Lung (tissue), 12 donors: Measurements from ENCODE around the gene PTPN5. TPM values are rescaled to one million over a fixed set of nuclear protein-coding genes. Genes with fewer than 3 reads are reported as not detected.

Experiments
- ATAC-seq: fragments of 200-7000 bp; cut with Tn5 transposase; one replicate; pipeline ENCODE4 v1.9.1; 2020; ENCODE audit warnings: moderate number of reproducible peaks; ENCODE audit not compliant: insufficient read depth, low FRiP score
- DNase-seq, 3 donors: peaks; one replicate each; pipeline ENCODE4 v3.0.0-alpha.2; 2013 to 2017
- H3K27ac ChIP-seq, 2 donors: one replicate each; pipeline ENCODE4 v1.5.1; 2013; ENCODE audit warnings: mild to moderate bottlenecking in 2 of 2, moderate library complexity in 2 of 2, control low read depth in 1 of 2, inconsistent platforms in 1 of 2, low read depth in 1 of 2, low read length in 1 of 2
- H3K27me3 ChIP-seq, 3 donors: one replicate each; pipeline ENCODE4 v1.5.1; 2013; ENCODE audit warnings: low read length in 2 of 3; ENCODE audit not compliant: control insufficient read depth in 3 of 3, insufficient read depth in 3 of 3
- H3K36me3 ChIP-seq, 4 donors: one replicate each; pipeline ENCODE4 v1.5.1; 2013; ENCODE audit warnings: low read length in 4 of 4, mild to moderate bottlenecking in 1 of 4, moderate library complexity in 1 of 4; ENCODE audit not compliant: control insufficient read depth in 4 of 4, insufficient read depth in 4 of 4
- H3K4me1 ChIP-seq, 5 donors: one replicate each; pipeline ENCODE4 v1.5.1; 2013; ENCODE audit warnings: low read length in 5 of 5, mild to moderate bottlenecking in 2 of 5, moderate library complexity in 1 of 5; ENCODE audit not compliant: control insufficient read depth in 5 of 5, insufficient read depth in 5 of 5
- H3K4me3 ChIP-seq: one replicate; pipeline ENCODE4 v1.5.1; 2013; ENCODE audit warnings: mild to moderate bottlenecking, control low read depth, moderate library complexity
- H3K9ac ChIP-seq, 2 donors: one replicate each; pipeline ENCODE4 v1.5.1; 2013; ENCODE audit warnings: low read length in 2 of 2, control low read depth in 1 of 2; ENCODE audit not compliant: insufficient read depth in 1 of 2
- H3K9me3 ChIP-seq, 4 donors: one replicate each; pipeline ENCODE4 v1.5.1; 2013; ENCODE audit warnings: low read length in 3 of 4, mild to moderate bottlenecking in 1 of 4, moderate library complexity in 1 of 4; ENCODE audit not compliant: control insufficient read depth in 4 of 4, insufficient read depth in 3 of 4
- WGBS, 2 donors: extraction: QIAGEN DNeasy Blood & Tissue Kit; methylation state at CpG; one replicate each; pipeline ENCODE4 v1.1.7; 2013; 5-methylcytosine and 5-hydroxymethylcytosine counted together
- polyA plus RNA-seq, 2 donors: library from polyadenylated mRNA; stranded (reverse); fragments of 200-250 nt; gene quantifications; one replicate each; pipeline ENCODE4 v1.2.1, GENCODE V29; 2013
- total RNA-seq, 2 donors: library from RNA; depleted of rRNA in 1 of 2; stranded (reverse); fragments of >200 nt in 1 of 2; gene quantifications; one replicate each; pipeline ENCODE4 v1.2.1, GENCODE V29; 2014 to 2021
- TF ChIP-seq, protein P1 (sequence below): IDR thresholded peaks from 2 replicates; pipeline ENCODE4 v1.5.1; 2012; ENCODE audit warnings: mild to moderate bottlenecking; ENCODE audit errors: control extremely low read depth, extremely low read depth
- donor health status: control.
- donor health status: control.
- donor health status: Bipolar disorder and iron deficiency.
- donor health status: healthy.
- donor health status: DM: yes; HTN: yes; CAD: no.

PTPN5 gene
- total and polyA plus RNA-seq, 4 donors, result 0.02 to 0.15 TPM; not detected in 2

DNA sequence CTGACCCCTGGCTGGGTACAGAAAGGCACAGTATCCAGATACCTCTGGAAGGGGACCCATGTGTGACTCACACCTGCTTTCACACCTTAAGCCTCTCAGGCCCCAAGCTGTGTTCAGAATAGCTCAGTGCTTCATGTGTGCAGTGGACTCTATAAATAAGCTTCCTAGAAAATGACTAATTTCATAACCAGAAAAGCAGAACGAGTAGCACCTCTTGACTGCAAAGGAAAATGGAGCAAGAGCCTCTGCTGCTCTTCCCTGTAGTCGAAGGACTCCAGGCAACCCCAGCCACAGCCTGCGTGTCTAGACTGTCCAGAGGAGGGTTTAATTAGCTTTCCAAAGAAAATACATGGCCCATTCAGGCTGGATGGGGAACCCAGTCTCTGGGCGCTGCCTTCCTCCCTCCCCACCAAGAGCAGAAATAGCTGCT lies 23.1 kb downstream of the PTPN5 start:
- Histone ChIP-seq H3K4me1 (no peaks in the 10 kb centered on the region), H3K27ac (no peak overlapping the region), H3K36me3 (no peaks in the 10 kb centered on the region), H3K9me3 (peaks cover 0 to 2% (median 0%) of the 10 kb centered on the region in 4 donors), H3K27me3 (peaks cover 0 to 1% (median 0%) of the 10 kb centered on the region in 3 donors), H3K4me3 (no peak overlapping the region), H3K9ac (no peak overlapping the region)
- DNase-seq, result no peak
- TF ChIP-seq, protein P1, sequence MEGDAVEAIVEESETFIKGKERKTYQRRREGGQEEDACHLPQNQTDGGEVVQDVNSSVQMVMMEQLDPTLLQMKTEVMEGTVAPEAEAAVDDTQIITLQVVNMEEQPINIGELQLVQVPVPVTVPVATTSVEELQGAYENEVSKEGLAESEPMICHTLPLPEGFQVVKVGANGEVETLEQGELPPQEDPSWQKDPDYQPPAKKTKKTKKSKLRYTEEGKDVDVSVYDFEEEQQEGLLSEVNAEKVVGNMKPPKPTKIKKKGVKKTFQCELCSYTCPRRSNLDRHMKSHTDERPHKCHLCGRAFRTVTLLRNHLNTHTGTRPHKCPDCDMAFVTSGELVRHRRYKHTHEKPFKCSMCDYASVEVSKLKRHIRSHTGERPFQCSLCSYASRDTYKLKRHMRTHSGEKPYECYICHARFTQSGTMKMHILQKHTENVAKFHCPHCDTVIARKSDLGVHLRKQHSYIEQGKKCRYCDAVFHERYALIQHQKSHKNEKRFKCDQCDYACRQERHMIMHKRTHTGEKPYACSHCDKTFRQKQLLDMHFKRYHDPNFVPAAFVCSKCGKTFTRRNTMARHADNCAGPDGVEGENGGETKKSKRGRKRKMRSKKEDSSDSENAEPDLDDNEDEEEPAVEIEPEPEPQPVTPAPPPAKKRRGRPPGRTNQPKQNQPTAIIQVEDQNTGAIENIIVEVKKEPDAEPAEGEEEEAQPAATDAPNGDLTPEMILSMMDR, result no peak
- 51 to 57% methylated on average over 4 of the region's 4 CpGs for WGBS, 2 donors
- no peak for ATAC-seq

DNA sequence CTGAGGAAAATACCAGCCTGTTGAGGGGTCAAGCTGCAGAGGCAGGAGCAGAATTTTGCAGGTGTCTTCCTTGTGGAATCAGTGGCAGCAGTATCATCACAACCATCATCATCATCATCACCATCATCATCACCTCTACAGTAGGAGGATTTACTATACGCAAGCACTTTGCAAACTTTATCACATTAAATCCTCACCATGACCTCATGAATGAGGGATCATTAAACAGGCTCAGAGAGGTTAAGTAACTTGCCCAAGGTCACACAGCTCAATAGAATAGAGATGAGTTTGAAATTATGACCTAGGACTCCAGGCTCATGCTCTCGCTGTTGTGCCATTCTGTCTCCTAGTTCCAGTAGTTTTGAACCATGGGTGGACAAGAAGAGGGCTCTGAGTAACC lies 25.6 kb downstream of the PTPN5 start:
- Histone ChIP-seq H3K27me3 (peaks cover 0 to 4% (median 0%) of the 10 kb centered on the region in 3 donors), H3K36me3 (no peaks in the 10 kb centered on the region), H3K27ac (no peak overlapping the region), H3K9ac (no peak overlapping the region), H3K9me3 (no peaks in the 10 kb centered on the region), H3K4me1 (no peaks in the 10 kb centered on the region), H3K4me3 (no peak overlapping the region)
- 93 to 94% methylated on average over 2 of the region's 2 CpGs for WGBS, 2 donors
- ATAC-seq (no peak), DNase-seq (no peak)
- TF ChIP-seq, protein P1, result no peak

DNA sequence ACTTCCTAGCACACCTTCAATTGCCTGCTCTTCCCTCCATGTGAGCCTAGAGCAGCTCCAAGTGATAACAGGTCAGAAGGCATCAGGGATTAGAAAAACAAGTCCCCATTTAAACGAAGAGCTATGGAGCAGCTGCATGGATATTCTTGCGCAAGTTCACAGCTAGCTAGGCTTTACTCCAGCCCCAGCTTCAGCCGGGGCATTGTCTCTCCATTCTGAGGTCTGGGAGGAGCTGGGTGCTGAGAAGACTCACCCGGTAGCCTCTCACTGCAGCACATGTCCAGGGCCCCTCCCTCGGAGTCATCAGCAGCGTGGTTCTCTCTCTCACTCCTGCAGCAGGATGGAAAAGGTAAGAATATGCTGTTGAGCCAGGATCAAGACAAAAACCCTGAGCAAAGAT lies 26.0 kb downstream of the PTPN5 start:
- H3K27ac ChIP-seq, result no peak overlapping the region
- ATAC-seq, result no peak

More for the DNA sequence above, 26.0 kb downstream of the PTPN5 start:
- Histone ChIP-seq H3K36me3 (no peaks in the 10 kb centered on the region), H3K9ac (no peak overlapping the region), H3K4me1 (no peaks in the 10 kb centered on the region), H3K9me3 (no peaks in the 10 kb centered on the region), H3K4me3 (no peak overlapping the region), H3K27me3 (peaks cover 0 to 4% (median 0%) of the 10 kb centered on the region in 3 donors)
- TF ChIP-seq, protein P1, result no peak
- peak in 2 of 3 donors; percentile 19 to 56 for DNase-seq
- 61 to 69% methylated on average over 6 of the region's 6 CpGs for WGBS, 2 donors
